GM21786 (cell line): Measurements from ENCODE around the gene MCM6.
"Not testable (repeated sequence)": the region's sequence is repeated elsewhere in the genome, so short reads cannot be mapped to it uniquely, and the experiment has no call there.

ENCODE experiments used
- ATAC-seq: cut with Tn5 transposase; IDR thresholded peaks from one replicate; pipeline ENCODE4 v1.9.1; 2021; ENCODE audit not compliant: unreplicated experiment

MCM6 gene

DNA sequence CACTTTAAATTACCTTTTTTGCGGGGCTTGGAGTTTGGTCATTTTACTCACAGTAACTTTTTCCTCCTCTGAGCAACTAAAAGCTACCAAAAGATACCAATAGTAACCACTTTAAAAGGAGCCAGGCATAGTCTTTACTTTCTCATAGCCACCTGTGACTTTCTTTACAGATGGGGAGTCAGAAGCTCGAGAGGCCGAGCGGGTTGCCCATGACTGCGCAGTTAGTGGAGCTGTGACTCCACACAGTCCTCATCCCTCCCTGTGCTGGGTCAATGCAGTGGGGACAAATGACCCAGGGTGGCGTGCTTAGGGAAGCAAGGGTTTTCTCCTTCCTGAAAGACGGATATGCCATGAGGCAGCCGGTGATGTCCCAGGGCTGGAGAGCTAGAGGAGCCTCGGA, 51.1 kb downstream of the MCM6 start:
- ATAC-seq = no peak

DNA sequence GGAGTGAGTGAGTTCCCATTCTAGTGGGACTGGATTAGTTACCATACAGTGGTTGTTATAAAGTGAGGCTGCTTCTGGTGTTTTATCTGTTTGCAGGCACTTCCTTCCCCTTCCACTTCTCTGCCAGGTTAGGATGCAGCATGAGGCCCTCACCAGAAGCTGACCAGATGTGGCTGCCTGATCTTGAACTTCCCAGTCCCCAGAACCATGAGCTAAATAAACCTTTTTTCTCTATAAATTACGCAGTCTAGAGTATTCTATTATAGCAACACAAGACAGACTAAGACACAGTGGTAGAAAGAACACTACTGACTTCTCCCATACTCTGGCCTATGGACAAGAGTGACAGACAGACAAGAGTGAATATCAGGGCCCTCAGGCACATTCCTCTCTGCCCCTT, 53.4 kb downstream of the MCM6 start:
- no peak for ATAC-seq

DNA sequence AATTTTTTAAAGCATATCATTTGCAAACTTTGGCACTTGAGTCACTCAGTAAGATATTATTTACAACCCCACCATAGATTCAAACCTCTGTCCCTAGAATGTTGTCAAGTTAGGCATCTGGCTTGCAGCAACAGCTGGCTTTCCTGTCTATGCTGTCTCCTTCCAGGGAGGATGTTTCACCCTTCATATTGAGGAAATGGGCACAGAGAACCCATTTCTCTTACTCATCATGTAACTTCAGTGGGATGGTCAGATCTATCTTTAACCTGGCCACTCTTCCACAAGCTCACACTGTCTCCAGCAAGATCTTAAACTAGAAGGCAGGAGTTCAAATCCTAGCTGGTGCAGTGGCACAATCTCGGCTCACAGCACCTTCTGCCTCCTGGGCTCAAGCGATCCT, 55.1 kb downstream of the MCM6 start:
- ATAC-seq = no peak

DNA sequence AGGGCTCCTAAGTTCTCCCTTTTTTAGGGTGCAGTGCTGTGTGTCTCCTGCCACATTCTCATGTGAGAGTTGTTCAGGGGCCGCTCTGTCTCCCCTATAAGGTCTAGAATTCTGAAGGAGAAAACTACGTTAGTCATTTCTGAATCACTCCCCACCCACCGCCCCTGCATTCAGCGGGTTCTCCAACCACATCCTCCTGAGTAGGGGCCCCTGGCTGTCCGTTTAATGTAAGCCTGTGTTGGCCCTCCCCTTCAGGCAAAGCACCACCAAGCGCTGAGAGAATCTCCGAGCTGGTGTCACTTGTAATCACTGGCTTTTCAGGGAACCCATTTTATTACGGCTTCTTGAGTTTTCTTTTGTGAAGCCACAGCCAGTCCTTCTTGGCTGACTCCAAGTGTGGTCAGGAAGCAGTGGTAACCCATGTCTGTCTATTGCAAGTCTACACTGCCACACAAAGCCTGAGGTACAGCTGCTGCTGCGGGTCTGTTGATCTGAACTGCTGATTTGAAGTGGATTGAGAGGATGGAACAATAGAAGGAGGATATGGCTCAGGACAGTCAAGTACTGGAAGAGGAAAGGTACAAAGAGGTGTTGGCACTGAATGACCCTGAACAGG, 56.1 kb downstream of the MCM6 start:
- ATAC-seq = peak; percentile 88

DNA sequence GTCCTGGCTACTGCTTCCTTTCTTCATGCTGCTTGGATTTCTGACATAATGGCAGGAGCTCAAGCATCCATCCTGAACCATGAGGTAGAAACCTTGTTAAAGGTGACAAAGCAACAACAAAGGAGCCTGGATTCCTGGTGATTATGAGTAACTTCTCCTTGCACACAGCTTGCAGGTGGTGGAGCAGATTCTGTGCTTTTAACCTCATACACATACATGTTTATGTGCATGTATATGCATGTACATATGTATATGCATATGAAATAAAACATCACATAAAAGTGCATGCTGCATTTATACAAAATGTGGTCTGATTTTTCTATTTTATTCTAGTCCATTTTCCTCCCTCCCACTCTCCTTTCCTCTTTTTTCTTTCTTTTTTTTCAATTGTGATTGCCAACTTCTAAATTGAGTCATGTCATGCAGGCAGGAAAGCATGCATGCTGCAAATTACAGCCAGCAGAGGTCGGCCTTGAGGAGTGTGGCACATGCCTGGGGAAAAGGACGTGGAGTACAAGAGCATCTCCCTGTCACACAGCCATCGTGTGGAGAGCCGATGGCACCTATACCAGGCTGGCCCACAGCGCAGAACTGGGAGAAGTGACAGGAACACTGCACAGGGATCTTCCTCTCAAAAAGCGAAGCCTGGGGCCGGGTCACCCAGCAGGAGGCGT, 57.2 kb downstream of the MCM6 start:
- ATAC-seq = no peak

DNA sequence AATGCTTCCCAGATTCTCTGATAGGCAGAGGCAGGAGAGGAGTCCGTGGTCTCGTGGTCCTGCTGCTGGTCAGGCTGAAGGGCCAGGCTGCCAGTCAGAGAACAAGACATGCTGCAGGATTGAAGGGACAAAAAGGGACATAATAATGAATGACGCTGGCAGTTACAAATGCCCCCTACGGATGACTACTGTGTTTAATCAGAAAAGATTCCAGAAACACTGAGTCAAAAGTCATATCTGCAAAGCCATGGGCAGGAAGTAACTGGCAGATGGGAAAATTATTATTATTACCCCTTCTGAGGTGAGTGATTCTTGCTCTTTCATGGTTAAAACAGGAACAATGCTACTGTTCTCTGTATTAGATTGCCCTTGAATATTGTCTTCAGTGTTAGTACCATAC, 58.3 kb downstream of the MCM6 start:
- no peak for ATAC-seq

DNA sequence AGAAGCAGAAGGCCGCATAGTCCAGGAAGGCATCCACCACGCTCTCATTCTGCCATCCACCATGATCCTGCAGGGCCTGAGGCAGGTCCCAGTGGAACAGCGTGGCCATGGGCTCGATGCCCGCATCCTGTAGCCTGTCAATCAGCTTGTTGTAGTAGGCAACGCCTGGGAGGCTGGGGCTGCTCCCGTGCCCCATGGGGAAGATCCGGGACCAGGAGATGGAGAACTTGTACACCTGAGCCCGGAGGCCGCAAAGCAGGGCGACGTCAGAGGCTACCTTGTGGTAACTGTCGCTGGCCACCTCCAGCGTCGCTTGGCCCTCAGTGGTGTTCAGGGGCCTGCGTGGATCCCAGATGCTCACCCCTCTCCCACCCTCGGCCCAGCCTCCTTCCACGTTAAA, 58.8 kb downstream of the MCM6 start:
- ATAC-seq = no peak

DNA sequence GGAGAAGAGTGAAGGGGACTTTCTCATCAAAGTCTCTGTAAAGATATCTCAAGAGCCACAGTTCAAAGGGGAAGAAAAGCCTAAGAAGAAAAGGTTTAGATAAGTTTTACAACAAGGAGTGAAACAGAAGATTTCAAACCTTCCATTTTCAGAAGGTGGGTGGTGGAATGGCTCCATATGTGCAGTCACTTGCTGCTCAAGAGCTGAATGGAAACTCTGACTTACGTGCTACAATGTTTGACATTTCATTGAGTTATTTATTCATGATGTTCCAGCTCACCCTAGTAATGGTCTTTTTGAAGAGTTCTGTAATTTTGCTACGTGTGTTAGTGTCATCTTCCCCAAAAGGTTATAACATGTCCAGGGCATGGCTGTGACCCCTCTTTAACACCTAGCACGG, 61.0 kb downstream of the MCM6 start:
- no peak for ATAC-seq

DNA sequence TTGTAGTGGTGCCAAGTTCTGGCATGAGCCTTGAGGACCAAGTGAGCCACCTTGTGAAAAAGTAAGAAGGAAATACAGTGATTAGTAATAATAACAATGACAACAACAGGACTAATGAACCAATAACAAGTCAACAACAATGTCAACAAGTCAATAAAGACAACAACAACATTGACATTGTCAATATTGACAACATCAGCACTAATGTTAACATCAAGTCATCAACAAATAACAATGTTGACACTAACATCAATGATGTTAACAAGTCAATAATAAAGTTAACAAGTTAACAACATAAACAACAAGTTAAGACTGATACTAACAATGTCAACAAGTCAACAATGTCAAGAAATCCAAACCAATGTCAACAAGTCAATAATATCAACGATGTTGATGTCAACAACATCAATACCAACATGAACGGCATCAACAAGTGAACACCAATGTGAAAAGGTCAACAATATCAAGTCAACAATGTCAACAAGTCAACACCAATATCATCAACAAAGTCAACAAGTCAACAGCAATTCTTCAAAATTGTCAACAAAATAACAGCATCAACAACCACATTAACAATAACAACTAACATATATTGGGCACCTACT, 63.2 kb downstream of the MCM6 start:
- ATAC-seq = no peak

DNA sequence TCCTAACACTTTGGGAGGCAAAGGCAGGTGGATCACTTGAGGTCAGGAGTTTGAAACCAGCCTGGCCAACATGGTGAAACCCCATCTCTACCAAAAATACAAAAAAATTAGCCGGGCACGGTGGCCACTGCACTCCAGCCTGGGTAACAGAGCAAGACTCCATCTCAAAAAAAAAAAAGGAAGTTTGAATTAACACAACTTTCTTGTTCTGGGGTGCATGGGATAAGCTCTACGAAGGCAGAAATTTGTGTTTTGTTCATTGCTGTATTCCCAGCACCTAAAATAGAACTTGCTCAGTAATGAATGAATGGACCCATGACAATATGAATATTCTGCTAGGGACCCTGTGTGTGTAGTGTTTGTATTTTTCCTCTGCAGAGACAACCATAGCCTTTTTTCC, 68.4 kb downstream of the MCM6 start:
- ATAC-seq = not testable (repeated sequence)

DNA sequence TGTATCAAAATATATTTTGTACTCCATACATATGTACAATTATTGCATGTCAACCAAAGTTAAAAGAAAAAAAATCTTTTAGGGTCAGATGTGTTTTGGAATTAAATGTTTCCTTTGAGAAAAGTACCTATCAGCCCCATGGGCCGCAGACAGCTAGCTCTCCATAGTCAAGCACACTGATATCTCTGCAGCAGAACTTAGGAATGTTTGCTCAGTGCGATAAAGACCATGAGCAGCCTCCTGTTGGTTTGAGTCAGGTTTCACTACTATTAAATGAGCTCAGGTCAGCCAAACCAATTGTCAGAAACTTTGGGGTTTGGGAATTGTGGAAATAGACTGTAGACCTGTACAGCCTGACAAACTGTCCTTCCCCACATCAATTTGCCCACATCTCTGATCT, 73.0 kb downstream of the MCM6 start:
- no peak for ATAC-seq

DNA sequence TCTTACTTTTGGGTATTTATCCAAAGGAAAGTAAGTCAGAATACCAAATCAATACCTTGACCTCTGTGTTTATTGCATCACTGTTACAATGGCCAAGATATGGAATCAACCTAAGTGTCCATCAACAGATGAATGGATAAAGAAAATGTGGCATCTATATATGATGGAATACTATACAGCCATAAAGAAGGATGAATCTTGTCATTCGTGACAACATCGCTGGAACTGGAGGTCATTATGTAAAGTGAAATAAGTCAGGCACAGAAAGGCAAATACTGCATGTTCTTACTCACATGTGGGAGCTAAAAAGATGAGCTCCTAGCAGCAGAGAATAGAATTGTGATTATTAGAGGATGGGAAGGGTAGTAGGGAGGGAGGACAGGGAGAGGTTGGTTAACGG, 73.9 kb downstream of the MCM6 start:
- no peak for ATAC-seq

DNA sequence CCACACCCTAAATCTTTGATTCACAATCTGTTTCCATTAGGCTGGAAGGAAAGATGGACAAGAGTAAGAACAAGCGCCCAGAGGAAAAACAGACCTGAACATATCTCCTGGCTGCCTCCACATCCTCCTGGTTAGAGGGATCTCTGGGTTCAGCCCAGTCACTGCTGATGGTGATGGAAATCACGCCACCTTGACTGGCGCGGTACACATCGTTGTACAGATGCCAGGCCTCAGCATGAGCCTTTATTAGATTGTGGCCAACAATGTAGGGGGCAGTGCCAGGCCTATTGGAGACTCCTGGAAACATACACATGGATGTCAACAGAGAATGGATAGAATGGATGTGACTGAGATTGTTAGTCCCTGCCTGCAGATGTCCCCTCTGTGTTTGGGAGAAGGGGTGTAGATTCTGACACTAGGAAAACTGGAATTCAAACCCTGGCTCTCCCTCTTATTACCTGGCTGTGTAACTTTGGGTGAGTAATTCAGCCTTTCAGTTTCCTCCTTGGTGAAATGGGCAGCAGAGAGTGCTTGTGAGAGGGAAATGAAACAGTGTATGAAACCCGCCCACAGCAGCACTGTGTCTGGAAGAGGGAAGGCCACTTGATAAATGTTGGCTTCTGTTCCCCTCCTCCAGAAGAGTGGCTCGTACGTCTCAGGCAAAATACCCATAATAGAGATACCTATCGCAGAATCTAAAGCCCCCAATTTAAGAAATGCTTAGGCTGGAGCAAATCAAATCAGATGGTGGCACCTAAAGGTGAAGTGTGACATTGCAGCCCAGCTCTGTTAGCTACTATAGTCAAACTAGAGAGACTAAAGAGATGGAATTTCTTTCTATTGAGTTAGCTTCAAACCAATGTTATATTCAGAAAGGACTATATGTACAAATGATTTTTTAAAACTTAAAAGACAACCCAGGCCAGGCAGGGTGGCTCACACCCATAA, 75.5 kb downstream of the MCM6 start:
- no peak for ATAC-seq

DNA sequence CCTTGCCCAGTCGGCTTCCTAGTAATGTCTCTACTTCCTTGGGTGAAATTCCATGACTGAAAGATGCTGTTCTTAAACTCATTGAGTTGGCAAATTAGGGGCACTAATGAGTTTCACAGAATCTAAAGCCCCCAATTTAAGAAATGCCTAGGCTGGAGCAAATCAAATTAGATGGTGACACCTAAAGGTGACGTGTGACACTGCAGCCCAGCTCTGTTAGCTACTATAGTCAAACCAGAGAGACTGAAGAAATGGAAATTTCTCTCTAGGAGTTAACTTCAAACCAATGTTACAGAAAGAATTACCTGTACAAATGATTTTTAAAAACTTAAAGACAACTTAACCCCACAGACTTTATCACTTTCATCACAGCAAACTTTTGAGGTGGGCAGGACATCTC, 76.5 kb downstream of the MCM6 start:
- ATAC-seq = no peak

DNA sequence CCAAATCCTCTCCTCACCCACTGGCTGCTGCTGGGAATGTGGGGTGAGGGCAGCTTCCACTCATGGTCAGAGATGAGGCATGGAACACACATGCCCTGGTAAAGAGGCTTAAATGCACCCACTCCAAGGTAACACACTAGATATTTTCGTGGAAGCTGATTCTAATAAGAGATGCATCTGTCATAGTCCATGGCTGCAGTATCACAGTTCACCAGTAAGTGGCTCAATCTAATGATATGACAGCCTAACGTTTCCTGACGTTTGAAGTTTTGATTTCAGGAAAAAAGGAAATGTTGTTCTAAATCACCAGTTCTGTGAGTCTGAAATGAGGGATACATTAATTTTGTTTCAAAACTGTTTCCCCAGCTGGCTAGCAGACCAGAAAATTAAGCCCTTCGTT, 77.5 kb downstream of the MCM6 start:
- no peak for ATAC-seq

DNA sequence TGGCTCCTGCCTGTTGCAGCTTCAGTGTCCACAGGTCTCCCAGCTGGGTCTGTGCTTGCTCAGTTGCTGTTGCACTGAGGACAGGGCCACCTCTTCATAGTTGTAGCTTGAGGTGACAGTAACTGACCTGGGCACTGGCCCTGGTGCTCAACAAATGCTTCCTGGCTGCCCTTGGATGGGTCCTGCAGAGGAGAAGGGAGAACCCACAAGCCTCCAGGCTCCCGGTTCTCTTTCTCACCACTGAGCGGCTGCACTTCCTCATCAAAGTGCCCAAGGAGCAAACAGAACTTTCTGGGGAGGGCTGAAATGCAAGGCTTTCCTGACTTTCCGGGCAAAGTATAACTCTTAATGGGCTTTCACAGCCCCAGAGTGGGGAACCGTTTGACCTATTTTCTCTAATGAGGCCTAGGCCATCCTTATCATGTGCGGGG, 78.0 kb downstream of the MCM6 start:
- ATAC-seq = no peak

DNA sequence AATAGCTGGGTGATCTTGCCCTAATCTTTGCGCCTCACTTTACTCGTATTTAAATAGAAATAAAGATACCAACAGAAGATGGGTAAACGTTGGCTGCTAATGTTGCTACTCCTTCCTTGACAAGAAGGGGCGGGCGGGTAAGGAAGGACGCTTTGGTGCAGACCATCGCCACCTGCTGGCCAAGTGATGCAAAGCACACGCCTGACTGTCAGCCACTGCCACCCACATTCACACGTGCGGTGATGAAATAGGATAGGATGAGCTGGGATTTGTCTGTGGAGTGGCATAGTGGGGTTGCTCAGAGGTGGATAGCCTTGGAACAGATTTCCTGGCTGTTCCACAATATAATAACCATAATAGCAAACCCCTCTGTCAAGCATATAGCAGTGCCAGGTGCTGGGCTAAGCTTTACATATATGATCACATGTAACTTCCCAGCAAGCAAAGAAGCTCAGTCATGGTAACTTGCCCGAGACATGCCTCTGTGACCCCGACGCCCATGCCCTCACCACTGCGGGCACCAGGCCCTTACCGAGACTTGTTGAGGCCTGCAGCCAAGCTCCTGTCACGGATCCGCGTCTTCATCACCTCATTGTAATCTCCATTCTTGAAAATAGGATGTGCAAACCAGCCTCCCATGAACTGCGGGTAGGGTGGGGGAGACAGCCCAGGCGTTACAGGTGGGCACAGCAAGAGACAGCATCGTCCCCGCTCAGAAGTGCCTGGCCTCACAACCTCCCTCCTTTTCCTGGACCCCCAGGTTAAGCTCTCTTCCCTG, 78.6 kb downstream of the MCM6 start:
- ATAC-seq = peak; percentile 47

DNA sequence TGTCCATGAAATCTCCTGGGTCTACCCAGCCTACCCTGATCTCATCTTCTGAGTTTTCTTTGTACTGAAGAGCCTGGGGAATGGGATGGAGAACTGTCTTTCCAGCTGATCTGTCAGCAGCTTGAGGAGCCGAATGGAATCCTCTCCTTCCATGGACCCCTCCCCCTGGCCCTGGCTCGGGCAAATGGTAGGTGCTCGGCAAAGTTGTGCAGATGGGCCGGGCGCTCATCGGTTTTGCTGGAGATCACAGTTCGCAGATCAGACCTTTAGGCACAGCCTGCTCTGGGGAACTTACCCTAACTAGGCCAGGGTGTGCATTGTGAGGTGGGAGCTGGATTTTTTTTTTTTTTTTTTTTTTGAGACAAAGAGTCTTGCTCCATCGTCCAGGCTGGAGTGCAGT, 79.6 kb downstream of the MCM6 start:
- no peak for ATAC-seq

DNA sequence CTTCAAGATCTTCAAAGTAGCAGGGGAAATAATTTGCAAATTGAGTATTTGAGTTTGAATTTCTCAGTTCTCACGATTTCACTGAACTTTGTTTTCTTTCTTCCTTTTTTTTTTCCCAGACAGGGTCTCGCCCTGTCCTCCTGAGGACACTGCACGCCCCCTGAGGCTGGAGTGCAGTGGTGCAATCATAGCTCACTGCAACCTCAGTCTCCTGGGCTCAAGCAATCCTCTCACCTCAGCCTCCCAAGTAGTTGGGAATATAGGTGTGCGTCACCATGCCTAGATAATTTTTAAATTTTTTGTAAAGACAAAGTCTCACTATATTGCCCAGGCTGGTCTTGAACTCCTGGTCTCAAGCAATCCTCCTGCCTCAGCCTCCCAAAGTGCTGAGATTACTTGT, 80.6 kb downstream of the MCM6 start:
- ATAC-seq = not testable (repeated sequence)

DNA sequence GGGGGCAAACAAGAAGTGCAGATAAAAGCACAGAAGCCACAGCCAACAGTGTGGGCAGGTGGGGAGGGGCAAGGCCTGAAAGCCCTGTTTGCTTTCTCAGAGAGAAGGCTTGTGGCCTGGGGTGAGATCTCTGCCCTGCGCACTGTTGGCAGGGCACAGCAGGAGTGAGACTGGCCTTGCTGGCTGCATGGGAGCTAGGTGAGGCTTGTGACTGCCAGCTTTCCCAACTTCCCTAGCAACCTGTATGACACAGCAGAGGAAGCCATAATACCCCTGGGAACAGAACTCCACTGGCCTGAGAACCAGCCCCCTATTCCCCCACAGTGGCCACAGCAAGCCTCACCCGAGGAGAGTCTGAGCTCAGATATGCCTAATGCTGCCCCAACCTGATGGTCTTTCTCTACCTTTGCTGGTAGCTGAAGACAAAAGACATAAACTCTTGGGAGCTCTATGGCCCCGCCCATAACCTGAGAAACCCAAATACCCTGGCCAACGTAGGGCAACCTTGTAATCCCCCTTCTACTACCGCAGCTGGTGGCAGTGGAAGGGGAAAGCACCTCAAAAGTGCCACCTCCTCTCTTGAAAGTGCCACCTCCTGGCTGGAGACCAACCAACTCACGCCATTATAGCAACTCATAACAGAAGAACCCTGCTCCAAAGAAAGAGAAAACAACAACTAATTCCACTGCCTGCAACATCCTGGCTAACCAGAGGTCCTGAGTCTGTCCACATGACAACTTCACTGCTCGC, 83.7 kb downstream of the MCM6 start:
- peak; percentile 55 for ATAC-seq
